HG03039 (cell line): ENCODE measurements around the gene PRSS53.

ENCODE experiments used
- ATAC-seq: cut with Tn5 transposase; IDR thresholded peaks from one replicate; pipeline ENCODE4 v1.9.1; 2021; ENCODE audit warnings: mild to moderate bottlenecking, moderate library complexity; ENCODE audit not compliant: unreplicated experiment

Gene PRSS53

GRCh38 chr16:31080035-31080629, 8.6 kb downstream of the PRSS53 start:
- ATAC-seq = no peak

- no peak for ATAC-seq
These were observed 9.3 kb downstream of the PRSS53 start for GRCh38 chr16:31079342-31079944.

- ATAC-seq = no peak
These were observed 10.0 kb downstream of the PRSS53 start for GRCh38 chr16:31078597-31079341.

- no peak for ATAC-seq
These were observed 10.9 kb downstream of the PRSS53 start for GRCh38 chr16:31077592-31078396.

- no peak for ATAC-seq
These were observed 11.7 kb downstream of the PRSS53 start for GRCh38 chr16:31077024-31077423.

- ATAC-seq = no peak
These were observed 12.4 kb downstream of the PRSS53 start for GRCh38 chr16:31076319-31076718.

- ATAC-seq = no peak
These were observed 13.9 kb downstream of the PRSS53 start for GRCh38 chr16:31074814-31075183.

GRCh38 chr16:31073970-31074813, 14.6 kb downstream of the PRSS53 start, which contains the start of the genes ZNF646 and ZNF668:
Gene ZNF646 (plus strand): TSS chr16:31074422. CDS start chr16:31076325, 1,903 bp downstream.
Gene ZNF668 (minus strand): TSS chr16:31074240. CDS start chr16:31064459, 9,781 bp downstream.
- ATAC-seq = peak; percentile 57

- ATAC-seq = peak; percentile 45
These were observed 15.4 kb downstream of the PRSS53 start for GRCh38 chr16:31073142-31073969.

GRCh38 chr16:31072540-31073141, 16.1 kb downstream of the PRSS53 start:
- no peak for ATAC-seq

GRCh38 chr16:31071861-31072260, 16.9 kb downstream of the PRSS53 start:
- ATAC-seq = no peak

GRCh38 chr16:31067342-31067741, 21.4 kb downstream of the PRSS53 start:
- no peak for ATAC-seq

- ATAC-seq = no peak
These were observed 23.8 kb downstream of the PRSS53 start for GRCh38 chr16:31064882-31065461.

- ATAC-seq = no peak
These were observed 24.7 kb downstream of the PRSS53 start for GRCh38 chr16:31063843-31064611.

GRCh38 chr16:31063495-31063842, 25.3 kb downstream of the PRSS53 start:
- ATAC-seq = no peak

GRCh38 chr16:31061813-31062440, 26.8 kb downstream of the PRSS53 start:
- no peak for ATAC-seq

GRCh38 chr16:31061126-31061812, 27.5 kb downstream of the PRSS53 start:
- ATAC-seq = no peak
